Measurements from ENCODE around the gene AHCYL2. TPM values are rescaled to one million over a fixed set of nuclear protein-coding genes. Genes with fewer than 3 reads are reported as not detected.
"Not testable (repeated sequence)": the region's sequence is repeated elsewhere in the genome, so short reads cannot be mapped to it uniquely, and the experiment has no call there.

The AHCYL2 gene
- total and polyA plus RNA-seq, 2 donors = 9.0 to 20.3 TPM

GRCh38 chr7:129215691-129216090 is 9.1 kb upstream of the AHCYL2 start:
- not testable (repeated sequence) for H3K36me3 ChIP-seq (ENCODE audit: insufficient read depth); H3K27ac ChIP-seq (ENCODE audit: low read depth); H3K4me3 ChIP-seq (ENCODE audit: low read depth, low read length); DNase-seq (ENCODE audit: extremely low spot score); H3K4me1 ChIP-seq (ENCODE audit: insufficient read depth)
- WGBS = 94% methylated on average over 15 of the region's 15 CpGs

DNA sequence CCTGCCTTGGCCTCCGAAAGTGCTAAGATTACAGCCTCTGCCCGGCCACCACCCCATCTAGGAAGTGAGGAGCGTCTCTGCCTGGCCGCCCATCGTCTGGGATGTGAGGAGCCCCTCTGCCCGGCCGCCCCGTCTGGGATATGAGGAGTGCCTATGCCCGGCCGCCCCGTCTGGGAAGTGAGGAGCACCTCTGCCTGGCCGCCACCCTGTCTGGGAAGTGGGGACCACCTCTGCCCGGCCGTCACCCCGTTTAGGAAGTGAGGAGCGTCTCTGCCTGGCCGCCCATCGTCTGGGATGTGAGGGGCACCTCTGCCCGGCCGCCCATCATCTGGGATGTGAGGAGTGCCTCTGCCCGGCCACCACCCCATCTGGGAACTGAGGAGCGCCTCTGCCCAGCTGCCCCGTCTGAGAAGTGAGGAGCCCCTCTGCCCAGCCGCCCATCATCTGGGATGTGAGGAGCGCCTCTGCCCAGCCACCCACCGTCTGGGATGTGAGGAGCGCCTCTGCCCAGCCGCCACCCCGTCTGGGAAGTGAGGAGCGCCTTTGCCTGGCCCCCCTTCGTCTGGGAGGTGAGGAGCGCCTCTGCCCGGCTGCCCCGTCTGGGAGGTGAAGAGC is 8.6 kb upstream of the AHCYL2 start:
- not testable (repeated sequence) for DNase-seq (ENCODE audit: extremely low spot score); H3K36me3 ChIP-seq (ENCODE audit: insufficient read depth); H3K4me1 ChIP-seq (ENCODE audit: insufficient read depth); H3K4me3 ChIP-seq (ENCODE audit: low read depth, low read length); H3K27ac ChIP-seq (ENCODE audit: low read depth)
- 94% methylated on average over 34 of the region's 34 CpGs for WGBS

GRCh38 chr7:129216821-129217416 is 7.9 kb upstream of the AHCYL2 start:
- DNase-seq (ENCODE audit: extremely low spot score); H3K4me1 ChIP-seq (ENCODE audit: insufficient read depth); H3K36me3 ChIP-seq (ENCODE audit: insufficient read depth); H3K27ac ChIP-seq (ENCODE audit: low read depth); H3K4me3 ChIP-seq (ENCODE audit: low read depth, low read length): not testable (repeated sequence)
- WGBS = 74% methylated on average over 8 of the region's 8 CpGs

DNA sequence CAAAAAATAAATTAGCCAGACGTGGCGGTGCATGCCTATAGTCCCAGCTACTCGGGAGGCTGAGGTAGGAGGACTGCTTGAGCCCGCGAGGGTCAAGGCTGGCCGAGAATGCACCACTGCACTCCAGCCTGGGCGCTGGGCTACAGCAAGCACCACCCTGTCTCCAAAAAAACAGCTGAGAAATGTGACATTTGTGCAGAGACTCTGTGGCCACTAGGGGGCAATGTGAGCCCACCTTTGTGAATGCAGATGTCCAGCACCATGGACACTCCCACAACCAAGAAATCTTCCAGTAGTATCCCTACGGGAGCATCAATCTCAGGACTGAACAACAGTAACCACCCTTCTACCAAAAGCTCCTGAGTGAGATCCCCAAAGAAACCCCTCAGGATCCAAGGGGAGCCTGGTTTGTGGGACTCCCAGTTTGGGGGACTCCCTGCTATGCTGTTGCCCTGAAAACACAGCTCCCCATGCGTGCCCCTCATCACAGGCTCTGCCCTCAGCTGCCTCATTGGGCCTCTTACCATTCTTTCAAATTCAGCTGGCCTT is 6.2 kb upstream of the AHCYL2 start:
- H3K4me1 ChIP-seq (ENCODE audit: insufficient read depth) = no peaks in the 10 kb centered on the region
- H3K36me3 ChIP-seq (ENCODE audit: insufficient read depth) = no peaks in the 10 kb centered on the region
- no peak overlapping the region for H3K27ac ChIP-seq (ENCODE audit: low read depth)
- no peak overlapping the region for H3K4me3 ChIP-seq (ENCODE audit: low read depth, low read length)
- peak; percentile 62 for DNase-seq (ENCODE audit: extremely low spot score)
- WGBS = 15% methylated on average over 9 of the region's 9 CpGs

- not testable (repeated sequence) for H3K27ac ChIP-seq (ENCODE audit: low read depth); H3K4me3 ChIP-seq (ENCODE audit: low read depth, low read length); DNase-seq (ENCODE audit: extremely low spot score); H3K36me3 ChIP-seq (ENCODE audit: insufficient read depth); H3K4me1 ChIP-seq (ENCODE audit: insufficient read depth)
- WGBS = 87% methylated on average over 4 of the region's 4 CpGs
These were observed 5.7 kb upstream of the AHCYL2 start for GRCh38 chr7:129219166-129219565.

GRCh38 chr7:129222064-129222463 is 2.8 kb upstream of the AHCYL2 start:
- H3K27ac ChIP-seq (ENCODE audit: low read depth) = no peak overlapping the region
- H3K4me3 ChIP-seq (ENCODE audit: low read depth, low read length) = no peak overlapping the region
- H3K4me1 ChIP-seq (ENCODE audit: insufficient read depth) = no peaks in the 10 kb centered on the region
- H3K36me3 ChIP-seq (ENCODE audit: insufficient read depth) = no peaks in the 10 kb centered on the region
- no peak for DNase-seq (ENCODE audit: extremely low spot score)
- WGBS = 20% methylated on average over 4 of the region's 4 CpGs

DNA sequence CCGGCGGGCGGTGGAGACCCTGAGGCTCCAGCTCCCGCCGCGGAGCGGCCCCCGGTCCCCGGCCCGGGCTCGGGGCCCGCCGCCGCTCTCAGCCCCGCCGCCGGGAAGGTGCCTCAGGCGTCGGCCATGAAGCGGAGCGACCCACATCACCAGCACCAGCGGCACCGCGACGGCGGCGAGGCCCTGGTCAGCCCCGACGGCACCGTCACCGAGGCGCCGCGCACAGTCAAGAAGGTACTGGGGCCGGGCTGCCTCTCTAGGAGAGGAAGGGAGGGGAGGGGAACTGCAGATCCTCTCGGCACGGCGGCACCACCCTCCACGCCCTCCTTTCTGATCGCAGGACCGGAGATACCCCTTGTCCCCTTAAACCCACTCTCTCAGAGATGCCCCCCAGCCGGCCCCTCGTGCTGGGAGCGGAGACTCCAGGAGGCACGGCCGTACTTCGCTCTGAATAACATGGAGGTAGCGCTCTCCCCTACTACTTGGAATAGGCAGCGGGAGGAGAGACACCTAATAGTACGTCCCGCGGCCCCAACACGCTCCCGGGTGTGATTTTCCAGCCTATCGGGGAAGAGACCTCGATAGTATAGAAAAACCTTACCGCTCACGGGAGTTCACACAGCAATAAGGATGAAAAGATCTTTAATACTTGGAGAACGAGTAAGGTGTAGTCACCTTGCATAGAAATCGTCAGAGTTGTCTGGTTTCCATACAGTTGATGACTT is 538 bp downstream of the AHCYL2 start:
- under 1% methylated on average over 60 of the region's 60 CpGs for WGBS
- Histone ChIP-seq H3K4me3 (ENCODE audit: low read depth, low read length) (peak overlapping the region; percentile 91), H3K4me1 (ENCODE audit: insufficient read depth) (no peaks in the 10 kb centered on the region), H3K27ac (ENCODE audit: low read depth) (peak overlapping the region; percentile 57), H3K36me3 (ENCODE audit: insufficient read depth) (no peaks in the 10 kb centered on the region)
- DNase-seq (ENCODE audit: extremely low spot score) = peak; percentile 21

DNA sequence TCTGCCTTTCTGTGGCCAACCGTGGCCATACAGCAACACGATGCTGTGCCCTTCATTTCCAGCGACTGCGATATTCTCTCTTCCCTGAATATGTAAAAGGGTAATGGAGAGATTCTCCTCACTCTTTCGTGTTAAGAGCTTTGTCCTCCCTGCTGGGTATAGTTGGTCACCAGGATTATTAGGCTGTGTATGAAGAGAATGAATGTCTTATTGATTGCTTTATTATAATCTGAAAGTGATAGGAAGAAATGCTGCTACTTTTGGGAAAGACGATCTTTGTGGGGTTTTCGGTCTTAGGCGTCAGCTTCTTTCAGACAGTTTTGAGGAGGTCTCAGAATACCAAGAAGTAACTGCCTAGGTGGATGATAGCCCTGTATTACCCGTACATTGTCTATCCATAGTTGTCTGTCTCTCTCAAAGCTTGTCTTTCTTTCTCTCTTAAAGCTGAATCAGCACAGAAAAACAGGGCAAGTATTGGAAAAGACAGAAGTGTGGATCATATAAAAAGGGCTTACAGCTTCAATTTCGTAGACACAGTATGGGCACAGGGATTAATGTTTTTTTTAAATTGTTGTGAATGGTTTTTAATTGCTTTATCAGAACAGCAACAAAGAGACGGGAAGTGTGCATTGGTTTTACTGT is 1.2 kb downstream of the AHCYL2 start:
- Histone ChIP-seq H3K27ac (ENCODE audit: low read depth) (no peak overlapping the region), H3K36me3 (ENCODE audit: insufficient read depth) (no peaks in the 10 kb centered on the region), H3K4me1 (ENCODE audit: insufficient read depth) (no peaks in the 10 kb centered on the region), H3K4me3 (ENCODE audit: low read depth, low read length) (peak overlapping the region; percentile 91)
- no peak for DNase-seq (ENCODE audit: extremely low spot score)
- 34% methylated on average over 11 of the region's 11 CpGs for WGBS

GRCh38 chr7:129227646-129228578 is 3.1 kb downstream of the AHCYL2 start:
- Histone ChIP-seq H3K4me1 (ENCODE audit: insufficient read depth) (no peaks in the 10 kb centered on the region), H3K36me3 (ENCODE audit: insufficient read depth) (no peaks in the 10 kb centered on the region), H3K27ac (ENCODE audit: low read depth) (no peak overlapping the region), H3K4me3 (ENCODE audit: low read depth, low read length) (no peak overlapping the region)
- DNase-seq (ENCODE audit: extremely low spot score) = no peak
- WGBS = 90% methylated on average over 4 of the region's 4 CpGs

DNA sequence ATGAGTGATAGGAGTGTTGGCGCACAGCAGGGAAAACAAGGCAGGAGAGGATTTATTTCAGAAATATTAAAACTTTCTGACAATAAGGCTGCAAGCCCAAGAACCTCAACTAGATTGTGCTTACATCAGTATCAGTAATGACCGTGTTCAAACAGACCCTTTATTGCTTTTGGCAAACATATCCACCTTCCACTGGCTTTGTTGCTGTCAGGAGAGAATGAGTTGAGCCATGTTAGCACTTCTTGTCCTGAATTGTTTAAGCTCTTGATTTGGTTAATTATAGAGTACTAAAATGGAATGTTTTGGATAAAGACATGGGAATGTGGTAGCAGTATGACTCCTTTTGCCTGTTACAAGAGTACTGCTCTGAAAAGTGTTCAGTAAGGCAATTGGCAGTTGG is 3.8 kb downstream of the AHCYL2 start:
- no peaks in the 10 kb centered on the region for H3K36me3 ChIP-seq (ENCODE audit: insufficient read depth)
- WGBS = 91% methylated on average over 2 of the region's 2 CpGs
- H3K4me3 ChIP-seq (ENCODE audit: low read depth, low read length) = no peak overlapping the region
- no peaks in the 10 kb centered on the region for H3K4me1 ChIP-seq (ENCODE audit: insufficient read depth)
- DNase-seq (ENCODE audit: extremely low spot score) = no peak
- no peak overlapping the region for H3K27ac ChIP-seq (ENCODE audit: low read depth)

DNA sequence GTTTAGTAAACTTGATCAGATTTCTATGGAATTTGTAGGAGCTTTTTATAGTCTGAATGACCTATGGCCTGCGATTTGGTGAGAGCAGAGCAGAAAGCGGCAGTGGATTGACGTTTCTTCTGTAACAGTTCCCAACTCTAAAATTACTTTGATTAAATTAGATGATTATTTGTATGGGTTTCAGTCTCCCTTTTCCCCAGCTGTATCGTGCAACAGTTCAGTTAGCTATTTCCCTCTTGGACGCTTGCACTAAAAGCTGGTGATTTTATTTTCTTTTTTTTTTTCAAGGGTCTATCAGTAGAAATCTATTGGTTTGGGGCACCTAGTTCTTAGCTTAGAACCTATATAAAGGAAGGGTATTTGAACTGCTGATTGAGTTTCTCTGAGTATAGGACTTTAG is 6.8 kb downstream of the AHCYL2 start:
- Histone ChIP-seq H3K4me3 (ENCODE audit: low read depth, low read length) (no peak overlapping the region), H3K36me3 (ENCODE audit: insufficient read depth) (no peaks in the 10 kb centered on the region), H3K4me1 (ENCODE audit: insufficient read depth) (no peaks in the 10 kb centered on the region), H3K27ac (ENCODE audit: low read depth) (no peak overlapping the region)
- no peak for DNase-seq (ENCODE audit: extremely low spot score)
- WGBS = 86% methylated on average over 5 of the region's 5 CpGs

DNA sequence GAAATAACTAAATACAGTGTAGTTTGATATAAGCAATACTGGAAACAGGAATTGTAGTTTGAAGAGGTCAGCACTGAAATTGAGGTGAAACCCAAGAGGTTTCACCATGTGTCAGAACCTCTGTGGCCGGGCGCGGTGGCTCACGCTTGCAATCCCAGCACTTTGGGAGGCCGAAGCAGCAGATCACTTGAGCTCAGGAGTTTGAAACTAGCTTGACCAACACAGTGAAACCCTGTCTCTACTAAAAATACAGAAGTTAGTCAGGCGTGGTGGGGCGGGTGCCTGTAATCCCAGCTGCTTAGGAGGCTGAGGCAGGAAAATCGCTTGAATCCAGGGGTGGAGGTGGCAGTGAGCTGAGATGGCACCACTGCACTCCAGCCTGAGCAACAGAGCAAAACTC is 13.7 kb downstream of the AHCYL2 start:
- Histone ChIP-seq H3K4me3 (ENCODE audit: low read depth, low read length) (no peak overlapping the region), H3K36me3 (ENCODE audit: insufficient read depth) (no peaks in the 10 kb centered on the region), H3K4me1 (ENCODE audit: insufficient read depth) (peaks cover 2% of the 10 kb centered on the region), H3K27ac (ENCODE audit: low read depth) (no peak overlapping the region)
- WGBS = 94% methylated on average over 8 of the region's 8 CpGs
- DNase-seq (ENCODE audit: extremely low spot score) = no peak
